Right lobe of liver (tissue), 4 donors: ENCODE data around the gene RASA4.
"Not testable (repeated sequence)": the region's sequence is repeated elsewhere in the genome, so short reads cannot be mapped to it uniquely, and the experiment has no call there.

Experiments
- CTCF ChIP-seq, 4 donors: fragments of 200-600 bp in 3 of 4; fragments of 450-650 bp in 1 of 4; IDR thresholded peaks; one replicate each; pipeline versions ENCODE4 v1.5.1 to v1.8.0; 2016 to 2022; ENCODE audit warnings: antibody characterized with exemption in 4 of 4, mild to moderate bottlenecking in 2 of 4
- POLR2A ChIP-seq: fragments of 450-650 bp; IDR thresholded peaks from one replicate; pipeline ENCODE4 v1.6.1; 2017; ENCODE audit warnings: antibody characterized with exemption, mild to moderate bottlenecking
- donor health status: DM: no; HTN: no; CAD: no.
- donor health status: DM: no; HTN: no; CAD: no.
- donor health status: DM: no; HTN: yes; CAD: no.

GRCh38 chr7:102649924-102650323, 33.4 kb upstream of the RASA4 start, which contains the start of gene SPDYE2B:
- TF ChIP-seq CTCF (IDR thresholded peaks at IDR 0.05); POLR2A: not testable (repeated sequence)
